SU-DHL-6 (cell line): ENCODE measurements around the gene SEMA3C.

Experiments
- H2AFZ ChIP-seq: fragments of 200-600 bp; sonication (generic); 2 replicates; pipeline ENCODE4 v1.6.1; 2014; ENCODE audit warnings: low read depth, mild to moderate bottlenecking, moderate library complexity, mixed read lengths, antibody characterized with exemption, low read length; ENCODE audit not compliant: severe bottlenecking
- H3F3A ChIP-seq: fragments of 200-600 bp; shearing (Covaris generic); 2 replicates; pipeline ENCODE4 v1.6.0; 2016; ENCODE audit warnings: antibody characterized with exemption, mild to moderate bottlenecking; ENCODE audit not compliant: insufficient read depth
- H3K27ac ChIP-seq: fragments of 200-600 bp; sonication (generic); 2 replicates; pipeline ENCODE4 v1.5.1; 2016; ENCODE audit warnings: low read depth, mild to moderate bottlenecking, low read length, moderate library complexity, mixed read lengths
- H3K27me3 ChIP-seq: fragments of 200-600 bp; sonication (generic), shearing (Covaris generic); 2 replicates; pipeline ENCODE4 v1.6.0; 2014; ENCODE audit warnings: mild to moderate bottlenecking, low read length
- H3K36me3 ChIP-seq: fragments of 200-600 bp; sonication (generic); 2 replicates; pipeline ENCODE4 v1.6.1; 2014; ENCODE audit warnings: mild to moderate bottlenecking, low read length, mixed read lengths
- H3K4me2 ChIP-seq: fragments of 300-600, 200-600 bp; shearing (Covaris generic), sonication (generic); 2 replicates; pipeline ENCODE4 v1.6.0; 2014; ENCODE audit warnings: low read length, low read depth, mild to moderate bottlenecking; ENCODE audit not compliant: poor library complexity, severe bottlenecking
- H3K4me3 ChIP-seq: fragments of 200-600 bp; sonication (generic); 2 replicates; pipeline ENCODE4 v1.5.1; 2014; ENCODE audit warnings: antibody characterized with exemption, low read length, mild to moderate bottlenecking, mixed read lengths; ENCODE audit not compliant: insufficient read depth, poor library complexity, severe bottlenecking
- H3K79me2 ChIP-seq: fragments of 200-600 bp; sonication (generic); 2 replicates; pipeline ENCODE4 v1.6.1; 2014; ENCODE audit warnings: mild to moderate bottlenecking, low read length, moderate library complexity; ENCODE audit not compliant: insufficient read depth
- H3K9ac ChIP-seq: fragments of 200-600 bp; sonication (generic); 2 replicates; pipeline ENCODE4 v1.7.0; 2014; ENCODE audit warnings: mild to moderate bottlenecking, low read length
- H3K9me2 ChIP-seq: fragments of 200-600 bp; sonication (generic); replicated peaks from 2 replicates; pipeline ENCODE4 v1.6.1; 2014; ENCODE audit warnings: low read length; ENCODE audit not compliant: insufficient read depth
- H3K9me3 ChIP-seq: fragments of 200-600 bp; sonication (generic); 2 replicates; pipeline ENCODE4 v1.6.1; 2014; ENCODE audit warnings: low read length, mixed read lengths; ENCODE audit not compliant: insufficient read depth
- H4K20me1 ChIP-seq: fragments of 200-600 bp; sonication (generic); 2 replicates; pipeline ENCODE4 v1.6.1; 2014; ENCODE audit warnings: low read depth, mild to moderate bottlenecking, antibody characterized with exemption, low read length, moderate library complexity, mixed read lengths
- EZH2phosphoT487 ChIP-seq: fragments of 200-600 bp; sonication (generic), shearing (Covaris generic); conservative IDR thresholded peaks from 2 replicates; pipeline ENCODE4 v1.6.1; 2018; ENCODE audit warnings: mild to moderate bottlenecking, antibody characterized with exemption, low read length, moderate library complexity, mixed read lengths
- TF ChIP-seq, protein P1 (sequence below): fragments of 200-600 bp; sonication (generic); IDR thresholded peaks from one replicate; pipeline ENCODE4 v1.5.1; 2017; ENCODE audit warnings: antibody characterized with exemption, mild to moderate bottlenecking, low read length, moderate library complexity; ENCODE audit not compliant: insufficient read depth, poor library complexity, severe bottlenecking

The SEMA3C gene

DNA sequence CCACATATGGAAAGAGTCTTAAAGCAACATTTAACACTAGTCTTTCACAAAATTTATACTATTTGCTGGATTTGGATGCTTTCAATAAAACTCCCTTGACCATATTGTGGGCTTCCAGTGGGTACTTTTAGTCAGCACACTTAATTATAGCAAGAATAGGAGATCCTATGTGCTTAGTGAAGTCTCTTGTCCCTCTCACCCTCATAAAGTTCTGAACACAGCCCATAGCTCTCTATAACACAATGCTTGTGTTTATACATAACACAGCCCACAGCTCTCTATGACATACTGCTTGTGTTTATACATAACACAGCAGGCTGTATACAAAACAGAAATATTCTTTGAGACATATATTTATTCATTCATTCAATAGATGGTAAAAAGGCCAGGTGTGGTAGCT lies 79.0 kb downstream of the SEMA3C start:
- no peak overlapping the region for H3K27ac ChIP-seq

DNA sequence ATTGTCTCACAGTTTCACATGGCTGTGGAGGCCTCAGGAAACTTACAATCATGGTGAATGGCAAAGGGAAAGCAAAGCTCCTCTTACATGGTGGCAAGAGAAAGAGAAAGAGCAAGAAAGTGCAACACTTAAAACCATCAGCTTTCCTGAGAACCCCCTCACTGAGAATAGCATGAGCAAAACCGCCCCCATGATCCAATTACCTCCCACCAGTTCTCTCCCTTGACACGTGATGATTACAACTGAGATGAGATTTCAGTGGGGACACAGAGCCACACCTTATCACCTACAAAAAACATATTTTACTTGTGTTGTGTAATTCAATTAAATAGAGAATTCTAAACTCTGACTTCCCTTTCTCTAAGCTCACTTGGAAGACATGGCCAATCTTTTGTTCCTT lies 80.2 kb downstream of the SEMA3C start:
- TF ChIP-seq, protein P1, sequence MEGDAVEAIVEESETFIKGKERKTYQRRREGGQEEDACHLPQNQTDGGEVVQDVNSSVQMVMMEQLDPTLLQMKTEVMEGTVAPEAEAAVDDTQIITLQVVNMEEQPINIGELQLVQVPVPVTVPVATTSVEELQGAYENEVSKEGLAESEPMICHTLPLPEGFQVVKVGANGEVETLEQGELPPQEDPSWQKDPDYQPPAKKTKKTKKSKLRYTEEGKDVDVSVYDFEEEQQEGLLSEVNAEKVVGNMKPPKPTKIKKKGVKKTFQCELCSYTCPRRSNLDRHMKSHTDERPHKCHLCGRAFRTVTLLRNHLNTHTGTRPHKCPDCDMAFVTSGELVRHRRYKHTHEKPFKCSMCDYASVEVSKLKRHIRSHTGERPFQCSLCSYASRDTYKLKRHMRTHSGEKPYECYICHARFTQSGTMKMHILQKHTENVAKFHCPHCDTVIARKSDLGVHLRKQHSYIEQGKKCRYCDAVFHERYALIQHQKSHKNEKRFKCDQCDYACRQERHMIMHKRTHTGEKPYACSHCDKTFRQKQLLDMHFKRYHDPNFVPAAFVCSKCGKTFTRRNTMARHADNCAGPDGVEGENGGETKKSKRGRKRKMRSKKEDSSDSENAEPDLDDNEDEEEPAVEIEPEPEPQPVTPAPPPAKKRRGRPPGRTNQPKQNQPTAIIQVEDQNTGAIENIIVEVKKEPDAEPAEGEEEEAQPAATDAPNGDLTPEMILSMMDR, result no peak
- TF ChIP-seq EZH2phosphoT487, result no peak
- Histone ChIP-seq H3K79me2 (no peaks in the 10 kb centered on the region), H3F3A (no peaks in the 10 kb centered on the region), H3K9ac (no peak overlapping the region), H3K9me3 (no peaks in the 10 kb centered on the region), H4K20me1 (no peaks in the 10 kb centered on the region), H3K4me2 (no peak overlapping the region), H3K4me3 (no peak overlapping the region), H3K36me3 (no peaks in the 10 kb centered on the region), H3K27ac (no peak overlapping the region), H3K9me2 (no peaks in the 10 kb centered on the region), H3K27me3 (no peaks in the 10 kb centered on the region), H2AFZ (no peak overlapping the region)

More for the DNA sequence above, 79.0 kb downstream of the SEMA3C start:
- H3K79me2 ChIP-seq, result no peaks in the 10 kb centered on the region
- TF ChIP-seq, protein P1, result no peak
- no peak for TF ChIP-seq EZH2phosphoT487
- no peak overlapping the region for H3K4me2 ChIP-seq
- H3K4me3 ChIP-seq, result no peak overlapping the region
- H3K9ac ChIP-seq, result no peak overlapping the region
- no peaks in the 10 kb centered on the region for H4K20me1 ChIP-seq
- H3K9me2 ChIP-seq, result no peaks in the 10 kb centered on the region
- no peak overlapping the region for H2AFZ ChIP-seq
- H3K36me3 ChIP-seq, result no peaks in the 10 kb centered on the region
- no peaks in the 10 kb centered on the region for H3K27me3 ChIP-seq
- H3F3A ChIP-seq, result no peaks in the 10 kb centered on the region
- H3K9me3 ChIP-seq, result no peaks in the 10 kb centered on the region

DNA sequence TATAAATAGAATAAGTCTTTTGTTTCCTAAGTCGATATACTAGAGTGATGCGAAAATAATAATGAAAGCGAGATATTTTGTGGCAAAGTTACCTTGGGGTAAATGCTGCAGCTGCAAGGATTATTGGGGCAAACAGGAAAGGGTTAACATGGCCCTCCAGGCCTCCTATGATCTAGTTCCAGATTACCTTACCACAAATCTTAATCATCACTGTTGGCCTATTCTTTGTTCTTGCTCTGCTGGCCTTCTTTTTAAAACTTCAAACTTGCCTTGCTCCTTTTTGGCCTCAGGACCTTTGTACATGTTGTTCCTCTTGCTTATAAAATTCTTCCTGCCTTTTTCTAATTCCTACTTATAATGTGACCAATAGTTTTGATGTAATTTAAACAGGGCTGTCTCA lies 81.5 kb downstream of the SEMA3C start:
- no peaks in the 10 kb centered on the region for H4K20me1 ChIP-seq
- H3K27ac ChIP-seq, result no peak overlapping the region
- H3K9me3 ChIP-seq, result no peaks in the 10 kb centered on the region
- TF ChIP-seq EZH2phosphoT487, result no peak
- TF ChIP-seq, protein P1, result no peak
- no peak overlapping the region for H3K4me2 ChIP-seq
- H3K4me3 ChIP-seq, result no peak overlapping the region
- no peaks in the 10 kb centered on the region for H3F3A ChIP-seq
- no peak overlapping the region for H3K9ac ChIP-seq
- no peak overlapping the region for H2AFZ ChIP-seq
- H3K79me2 ChIP-seq, result no peaks in the 10 kb centered on the region
- H3K27me3 ChIP-seq, result no peaks in the 10 kb centered on the region
- no peaks in the 10 kb centered on the region for H3K36me3 ChIP-seq
- H3K9me2 ChIP-seq, result no peaks in the 10 kb centered on the region

DNA sequence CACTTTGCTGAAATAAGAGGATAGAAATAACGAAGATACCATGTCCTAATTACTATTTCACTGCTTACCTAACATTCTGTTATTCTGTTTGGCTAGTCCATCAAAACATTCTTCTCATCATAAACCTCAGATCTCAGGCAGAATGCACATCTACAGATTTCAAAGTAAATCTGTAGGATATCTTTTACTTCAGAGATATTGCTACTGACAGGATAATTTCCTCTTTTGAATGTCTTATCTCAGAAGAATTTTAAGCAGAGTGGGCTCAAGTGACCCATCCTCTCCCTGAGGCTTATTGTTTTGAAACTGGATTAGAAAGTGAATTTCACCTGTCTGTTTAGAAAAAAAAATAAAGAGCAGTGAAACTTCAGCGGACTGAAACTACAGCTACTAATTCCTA lies 83.6 kb downstream of the SEMA3C start:
- H4K20me1 ChIP-seq, result no peaks in the 10 kb centered on the region
- H3K4me3 ChIP-seq, result no peak overlapping the region
- no peak overlapping the region for H3K27ac ChIP-seq
- H3K9me2 ChIP-seq, result no peaks in the 10 kb centered on the region
- H3K9me3 ChIP-seq, result no peaks in the 10 kb centered on the region
- H2AFZ ChIP-seq, result no peak overlapping the region
- H3K27me3 ChIP-seq, result no peaks in the 10 kb centered on the region
- no peak for TF ChIP-seq EZH2phosphoT487
- TF ChIP-seq, protein P1, result no peak
- no peaks in the 10 kb centered on the region for H3K79me2 ChIP-seq
- H3K36me3 ChIP-seq, result no peaks in the 10 kb centered on the region
- H3K4me2 ChIP-seq, result no peak overlapping the region
- no peaks in the 10 kb centered on the region for H3F3A ChIP-seq
- H3K9ac ChIP-seq, result no peak overlapping the region
